ENCODE results near the gene ZNF580.

ZNF580 gene

GRCh38 chr19:55685776-55686175 lies 45.0 kb downstream of the ZNF580 start:
- peaks cover 98% of the 10 kb centered on the region for H3K36me3 ChIP-seq
- no peak overlapping the region for H3K4me3 ChIP-seq (ENCODE audit: low read depth in 1 of 2, low read length in 1 of 2)
- H3K27me3 ChIP-seq, result no peaks in the 10 kb centered on the region
- H3K4me1 ChIP-seq (ENCODE audit: control insufficient read depth in 1 of 2, insufficient read depth in 1 of 2, low read depth in 1 of 2, low read length in 1 of 2), result no peaks in the 10 kb centered on the region
- no peak overlapping the region for H3K27ac ChIP-seq
- H3K9me3 ChIP-seq, result no peaks in the 10 kb centered on the region
- TF ChIP-seq CTCF (IDR thresholded peaks at IDR 0.05), result no peak

GRCh38 chr19:55686311-55687050 lies 45.7 kb downstream of the ZNF580 start:
- H3K4me1 ChIP-seq (ENCODE audit: control insufficient read depth in 1 of 2, insufficient read depth in 1 of 2, low read depth in 1 of 2, low read length in 1 of 2), result no peaks in the 10 kb centered on the region
- TF ChIP-seq CTCF (IDR thresholded peaks at IDR 0.05), result no peak
- peaks cover 98% of the 10 kb centered on the region for H3K36me3 ChIP-seq
- no peaks in the 10 kb centered on the region for H3K27me3 ChIP-seq
- H3K27ac ChIP-seq, result no peak overlapping the region
- H3K9me3 ChIP-seq, result no peaks in the 10 kb centered on the region
- no peak overlapping the region for H3K4me3 ChIP-seq (ENCODE audit: low read depth in 1 of 2, low read length in 1 of 2)

GRCh38 chr19:55687281-55688201 lies 46.7 kb downstream of the ZNF580 start:
- TF ChIP-seq CTCF (IDR thresholded peaks at IDR 0.05), result no peak
- Histone ChIP-seq H3K36me3 (peaks cover 100% of the 10 kb centered on the region), H3K4me1 (ENCODE audit: control insufficient read depth in 1 of 2, insufficient read depth in 1 of 2, low read depth in 1 of 2, low read length in 1 of 2) (no peaks in the 10 kb centered on the region), H3K9me3 (no peaks in the 10 kb centered on the region), H3K4me3 (ENCODE audit: low read depth in 1 of 2, low read length in 1 of 2) (no peak overlapping the region), H3K27ac (no peak overlapping the region), H3K27me3 (no peaks in the 10 kb centered on the region)

- Histone ChIP-seq H3K4me3 (ENCODE audit: low read depth in 1 of 2, low read length in 1 of 2) (no peak overlapping the region), H3K27me3 (no peaks in the 10 kb centered on the region), H3K4me1 (ENCODE audit: control insufficient read depth in 1 of 2, insufficient read depth in 1 of 2, low read depth in 1 of 2, low read length in 1 of 2) (no peaks in the 10 kb centered on the region), H3K27ac (no peak overlapping the region), H3K36me3 (peaks cover 100% of the 10 kb centered on the region), H3K9me3 (no peaks in the 10 kb centered on the region)
- TF ChIP-seq CTCF (IDR thresholded peaks at IDR 0.05), result no peak
Observed at GRCh38 chr19:55688422-55689218, 47.8 kb downstream of the ZNF580 start.

- no peak overlapping the region for H3K4me3 ChIP-seq (ENCODE audit: low read depth in 1 of 2, low read length in 1 of 2)
- H3K9me3 ChIP-seq, result no peaks in the 10 kb centered on the region
- no peak for TF ChIP-seq CTCF (IDR thresholded peaks at IDR 0.05)
Observed at GRCh38 chr19:55689411-55690108, 48.8 kb downstream of the ZNF580 start.

More at GRCh38 chr19:55689411-55690108, 48.8 kb downstream of the ZNF580 start:
- Histone ChIP-seq H3K4me1 (ENCODE audit: control insufficient read depth in 1 of 2, insufficient read depth in 1 of 2, low read depth in 1 of 2, low read length in 1 of 2) (no peaks in the 10 kb centered on the region), H3K36me3 (peaks cover 100% of the 10 kb centered on the region), H3K27ac (no peak overlapping the region), H3K27me3 (no peaks in the 10 kb centered on the region)

Data from neutrophil (primary cell).